ENCODE measurements around the gene CHP1.

CHP1 gene

GRCh38 chr15:41230650-41231421 lies at the start of gene CHP1, which contains the start of gene EXD1:
Gene CHP1, plus strand, starts transcription at chr15:41231268. Its CDS starts 115 bp downstream, at chr15:41231383.
Gene EXD1, minus strand, starts transcription at chr15:41230757. Its CDS starts 4,182 bp downstream, at chr15:41226575.
- H3K27ac Mint-ChIP-seq, result peak within 1 kb of the TSS; percentile 94

GRCh38 chr15:41182266-41182665 lies 48.8 kb upstream of the CHP1 start:
- Mint-ChIP-seq H3K9me3 (no peaks in the 10 kb centered on the region), H3K27ac (no peak overlapping the region), H3K36me3 (ENCODE audit: low read depth) (no peaks in the 10 kb centered on the region), H3K4me1 (peaks cover 11% of the 10 kb centered on the region), H3K4me3 (no peak overlapping the region), H3K27me3 (ENCODE audit: low read depth, poor library complexity) (no peaks in the 10 kb centered on the region)
- no peak for DNase-seq
- no peak for TF ChIP-seq CTCF (IDR thresholded peaks at IDR 0.05)

More at GRCh38 chr15:41230650-41231421, at the start of gene CHP1, which contains the start of gene EXD1:
- peak; percentile 94 for DNase-seq
- peak; percentile 89 for TF ChIP-seq CTCF (IDR thresholded peaks at IDR 0.05)
- H3K27me3 Mint-ChIP-seq (ENCODE audit: low read depth, poor library complexity), result peaks cover 34% of the 10 kb centered on the region
- peak within 1 kb of the TSS; percentile 82 for H3K4me3 Mint-ChIP-seq
- H3K4me1 Mint-ChIP-seq, result peaks cover 16% of the 10 kb centered on the region
- no peaks in the 10 kb centered on the region for H3K36me3 Mint-ChIP-seq (ENCODE audit: low read depth)
- H3K9me3 Mint-ChIP-seq, result peaks cover 14% of the 10 kb centered on the region

GRCh38 chr15:41183581-41183980 lies 47.5 kb upstream of the CHP1 start:
- H3K9me3 Mint-ChIP-seq, result no peaks in the 10 kb centered on the region
- no peak for TF ChIP-seq CTCF (IDR thresholded peaks at IDR 0.05)
- no peaks in the 10 kb centered on the region for H3K36me3 Mint-ChIP-seq (ENCODE audit: low read depth)
- no peak overlapping the region for H3K27ac Mint-ChIP-seq
- DNase-seq, result no peak
- H3K4me3 Mint-ChIP-seq, result no peak overlapping the region
- peaks cover 11% of the 10 kb centered on the region for H3K4me1 Mint-ChIP-seq
- no peaks in the 10 kb centered on the region for H3K27me3 Mint-ChIP-seq (ENCODE audit: low read depth, poor library complexity)

GRCh38 chr15:41194444-41194843 lies 36.6 kb upstream of the CHP1 start:
- no peak for DNase-seq
- no peak overlapping the region for H3K27ac Mint-ChIP-seq
- peaks cover 9% of the 10 kb centered on the region for H3K9me3 Mint-ChIP-seq
- H3K4me3 Mint-ChIP-seq, result no peak overlapping the region
- no peak for TF ChIP-seq CTCF (IDR thresholded peaks at IDR 0.05)
- peaks cover 7% of the 10 kb centered on the region for H3K27me3 Mint-ChIP-seq (ENCODE audit: low read depth, poor library complexity)
- no peaks in the 10 kb centered on the region for H3K36me3 Mint-ChIP-seq (ENCODE audit: low read depth)
- H3K4me1 Mint-ChIP-seq, result no peaks in the 10 kb centered on the region

- no peak overlapping the region for H3K4me3 Mint-ChIP-seq
- TF ChIP-seq CTCF (IDR thresholded peaks at IDR 0.05), result no peak
Measured at GRCh38 chr15:41199470-41199869, 31.6 kb upstream of the CHP1 start.

GRCh38 chr15:41203395-41203794 lies 27.7 kb upstream of the CHP1 start:
- Mint-ChIP-seq H3K9me3 (no peaks in the 10 kb centered on the region), H3K27me3 (ENCODE audit: low read depth, poor library complexity) (peaks cover 12% of the 10 kb centered on the region), H3K36me3 (ENCODE audit: low read depth) (no peaks in the 10 kb centered on the region), H3K4me3 (no peak overlapping the region), H3K4me1 (no peaks in the 10 kb centered on the region), H3K27ac (no peak overlapping the region)
- TF ChIP-seq CTCF (IDR thresholded peaks at IDR 0.05), result no peak
- no peak for DNase-seq

More at GRCh38 chr15:41199470-41199869, 31.6 kb upstream of the CHP1 start:
- peaks cover 6% of the 10 kb centered on the region for H3K27me3 Mint-ChIP-seq (ENCODE audit: low read depth, poor library complexity)
- no peaks in the 10 kb centered on the region for H3K9me3 Mint-ChIP-seq
- no peak overlapping the region for H3K27ac Mint-ChIP-seq
- H3K36me3 Mint-ChIP-seq (ENCODE audit: low read depth), result no peaks in the 10 kb centered on the region
- DNase-seq, result no peak
- H3K4me1 Mint-ChIP-seq, result no peaks in the 10 kb centered on the region

All from nephron progenitor cell (in vitro differentiated cells).